ENCODE data around the gene RNF207.
"Not testable (repeated sequence)": the region's sequence is repeated elsewhere in the genome, so short reads cannot be mapped to it uniquely, and the experiment has no call there.

The RNF207 gene

DNA sequence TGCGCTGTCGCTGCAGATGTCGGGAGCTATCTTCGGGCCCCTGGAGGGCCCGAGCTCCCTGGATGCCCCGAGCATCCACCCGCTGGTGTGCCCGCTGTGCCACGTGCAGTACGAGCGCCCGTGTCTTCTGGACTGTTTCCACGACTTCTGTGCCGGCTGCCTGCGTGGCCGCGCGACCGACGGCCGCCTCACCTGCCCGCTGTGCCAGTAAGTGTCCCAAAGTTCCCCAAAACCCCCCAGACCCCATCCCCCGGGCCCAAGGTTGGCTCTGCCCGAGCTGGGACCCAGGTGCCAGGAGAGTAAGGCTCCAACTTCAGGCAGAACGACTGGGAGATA, 569 bp downstream of the RNF207 start:
- DNase-seq = no peak

DNA sequence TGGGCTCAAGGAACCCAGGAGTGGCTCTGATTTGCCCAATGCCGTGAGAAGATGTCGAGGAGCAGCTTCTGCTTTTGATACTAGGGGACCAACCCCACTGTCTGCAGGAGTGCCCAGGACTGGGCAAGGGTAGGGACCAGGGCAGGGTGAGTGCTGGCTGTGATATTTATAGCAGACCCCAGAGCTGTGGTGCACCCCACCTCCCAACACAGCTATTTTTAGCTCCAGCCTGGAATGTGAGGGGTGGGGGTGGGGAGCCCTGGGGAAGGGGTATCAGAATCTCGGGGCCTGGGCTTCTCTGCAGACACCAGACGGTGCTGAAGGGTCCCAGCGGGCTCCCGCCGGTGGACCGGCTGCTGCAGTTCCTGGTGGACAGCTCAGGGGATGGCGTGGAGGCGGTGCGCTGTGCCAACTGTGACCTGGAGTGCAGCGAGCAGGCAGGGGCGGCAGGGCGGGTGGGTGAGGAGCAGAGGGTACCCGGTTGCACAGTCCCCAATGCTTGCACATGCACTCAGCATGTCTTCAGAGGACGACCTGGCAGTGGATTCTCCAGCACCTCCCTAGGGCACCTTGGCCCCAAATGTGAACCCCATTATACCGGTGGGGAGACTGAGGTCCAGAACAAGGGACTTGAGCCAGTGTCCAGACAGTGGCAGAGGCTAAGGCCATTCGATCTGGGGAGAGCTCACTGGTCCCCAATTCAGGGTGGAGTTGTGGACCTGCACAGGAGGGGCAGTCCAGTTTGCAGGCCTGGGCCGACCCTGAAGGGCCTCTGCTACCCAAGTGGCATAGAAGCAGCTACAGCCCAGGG, 1.4 kb downstream of the RNF207 start:
- no peak for DNase-seq

DNA sequence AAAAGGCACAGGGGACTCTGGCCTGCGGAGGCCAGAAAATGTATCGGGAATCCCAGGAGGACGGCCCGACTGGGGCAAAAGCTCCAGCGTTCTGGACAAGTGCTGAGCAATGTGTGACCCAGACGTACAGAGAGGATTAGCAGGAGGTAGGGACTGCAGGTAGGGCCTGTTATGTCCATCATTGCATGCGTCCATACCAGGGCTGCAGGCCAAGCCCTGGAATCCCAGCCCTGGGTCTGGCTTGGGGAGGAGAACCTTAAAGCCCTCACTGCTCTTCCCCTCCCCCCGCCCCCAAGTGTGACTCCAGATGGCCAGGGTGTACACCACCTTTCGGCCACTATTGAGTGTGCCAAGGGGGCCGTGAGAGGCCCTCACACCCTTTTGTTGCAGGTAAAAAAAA, 2.0 kb downstream of the RNF207 start:
- no peak for DNase-seq

DNA sequence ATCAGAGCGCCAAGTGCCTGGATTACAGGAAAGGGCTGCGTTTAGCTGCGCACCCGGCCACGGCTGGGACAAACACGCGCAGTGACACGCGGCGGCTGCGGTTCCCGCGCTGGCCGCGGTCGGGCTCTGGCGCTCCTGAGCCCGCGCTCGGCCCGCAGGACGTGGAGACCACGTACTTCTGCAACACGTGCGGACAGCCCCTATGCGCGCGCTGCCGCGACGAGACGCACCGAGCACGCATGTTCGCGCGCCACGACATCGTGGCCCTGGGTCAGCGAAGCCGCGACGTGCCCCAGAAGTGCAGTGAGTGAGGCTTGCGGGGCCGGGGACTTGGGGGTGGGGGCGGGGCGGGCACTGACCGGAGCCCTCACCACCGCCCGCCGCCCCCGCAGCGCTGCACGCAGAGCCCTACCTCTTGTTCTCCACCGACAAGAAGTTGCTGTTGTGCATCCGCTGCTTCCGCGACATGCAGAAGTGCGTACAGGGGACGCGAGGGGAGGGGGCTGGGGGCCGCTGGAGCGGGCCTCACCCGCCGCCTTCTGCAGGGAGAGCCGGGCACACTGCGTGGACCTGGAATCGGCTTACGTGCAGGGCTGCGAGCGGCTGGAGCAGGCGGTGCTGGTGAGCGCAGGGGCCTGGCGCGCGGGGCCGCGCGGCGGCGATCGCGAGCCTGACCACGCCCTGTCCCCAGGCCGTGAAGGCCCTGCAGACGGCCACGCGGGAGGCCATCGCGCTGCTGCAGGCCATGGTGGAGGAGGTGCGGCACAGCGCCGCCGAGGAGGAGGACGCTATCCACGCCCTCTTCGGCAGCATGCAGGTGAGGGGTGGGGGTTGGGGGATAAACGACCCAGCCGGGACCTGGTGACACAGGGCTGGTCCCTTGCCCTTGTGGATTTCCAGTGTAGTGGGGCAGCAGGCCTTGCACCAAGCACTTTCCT, 3.1 kb downstream of the RNF207 start:
- peak; percentile 68 for DNase-seq

GRCh38 chr1:6209661-6210580, 4.0 kb downstream of the RNF207 start:
- no peak for DNase-seq

GRCh38 chr1:6210591-6211355, 4.9 kb downstream of the RNF207 start:
- DNase-seq = no peak

DNA sequence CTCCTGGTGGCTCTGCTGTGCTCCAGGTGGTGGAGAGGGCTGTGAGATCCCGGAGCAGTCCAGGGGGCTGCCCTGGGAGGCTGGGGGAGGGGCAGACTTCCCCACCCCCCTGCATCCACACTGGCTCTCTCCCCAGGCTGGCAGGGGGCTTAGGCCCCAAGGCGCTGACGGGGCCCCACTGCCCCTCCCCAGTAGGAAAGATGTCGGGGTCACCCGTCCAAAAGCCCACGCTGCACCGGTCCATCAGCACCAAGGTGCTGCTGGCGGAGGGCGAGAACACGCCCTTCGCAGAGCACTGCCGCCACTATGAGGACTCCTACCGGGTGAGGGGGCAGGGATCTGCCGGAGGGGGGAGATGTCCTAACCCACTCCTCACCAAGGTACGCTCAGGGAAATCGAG, 5.8 kb downstream of the RNF207 start:
- no peak for DNase-seq

GRCh38 chr1:6212193-6212959, 6.5 kb downstream of the RNF207 start:
- no peak for DNase-seq

DNA sequence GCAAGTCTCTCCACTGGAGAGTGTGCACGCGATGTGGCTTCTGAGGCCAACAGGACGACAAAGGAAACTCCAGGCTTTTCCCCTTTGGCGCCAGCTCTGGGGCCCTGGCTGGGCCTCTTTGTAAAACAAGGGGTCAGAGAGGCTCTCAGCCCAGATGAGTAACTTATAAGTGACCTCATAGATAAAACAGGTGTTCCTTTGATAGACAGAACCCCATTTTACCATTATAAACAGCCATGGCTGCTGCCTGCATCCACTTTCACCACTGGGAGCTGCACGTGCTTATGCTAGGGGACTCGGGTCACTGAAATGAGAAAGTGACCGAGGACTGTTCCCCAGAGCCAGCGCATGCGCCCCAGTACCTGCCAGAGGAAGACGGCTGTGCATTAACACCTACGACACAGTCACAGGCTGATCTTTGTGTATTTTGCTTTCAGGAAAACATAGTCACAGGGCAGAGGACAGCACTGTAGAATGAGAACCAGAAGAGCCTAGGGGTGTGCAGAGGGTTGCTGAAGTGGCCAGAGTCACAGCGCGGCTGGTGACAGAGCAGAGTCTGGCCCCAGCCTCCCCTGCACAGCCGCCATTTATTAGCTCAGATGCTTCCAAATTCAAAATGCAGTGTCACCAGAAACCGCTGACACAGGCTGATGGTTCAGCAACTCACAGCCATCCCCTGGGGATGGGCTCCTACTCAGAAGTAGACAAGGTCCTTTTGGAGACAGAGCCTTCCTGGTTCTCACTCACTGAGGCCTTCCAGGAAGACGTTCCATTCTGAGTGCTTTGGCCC, 12.7 kb downstream of the RNF207 start:
- no peak for DNase-seq

DNA sequence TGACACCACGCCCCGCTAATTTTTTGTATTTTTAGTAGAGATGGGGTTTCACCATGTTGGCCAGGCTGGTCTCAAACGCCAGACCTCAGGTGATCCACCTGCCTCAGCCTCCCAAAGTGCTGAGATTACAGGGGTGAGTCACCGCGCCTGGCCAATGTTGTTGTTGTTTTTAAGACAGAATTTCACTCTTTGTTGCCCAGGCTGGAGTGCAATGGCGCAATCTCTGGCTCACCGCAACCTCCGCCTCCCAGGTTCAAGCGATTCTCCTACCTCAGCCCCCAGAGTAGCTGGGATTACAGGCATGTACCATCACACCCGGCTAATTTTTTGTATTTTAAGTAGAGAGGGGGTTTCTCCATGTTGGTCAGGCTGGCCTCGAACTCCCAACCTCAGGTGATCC, 13.7 kb downstream of the RNF207 start:
- not testable (repeated sequence) for DNase-seq

DNA sequence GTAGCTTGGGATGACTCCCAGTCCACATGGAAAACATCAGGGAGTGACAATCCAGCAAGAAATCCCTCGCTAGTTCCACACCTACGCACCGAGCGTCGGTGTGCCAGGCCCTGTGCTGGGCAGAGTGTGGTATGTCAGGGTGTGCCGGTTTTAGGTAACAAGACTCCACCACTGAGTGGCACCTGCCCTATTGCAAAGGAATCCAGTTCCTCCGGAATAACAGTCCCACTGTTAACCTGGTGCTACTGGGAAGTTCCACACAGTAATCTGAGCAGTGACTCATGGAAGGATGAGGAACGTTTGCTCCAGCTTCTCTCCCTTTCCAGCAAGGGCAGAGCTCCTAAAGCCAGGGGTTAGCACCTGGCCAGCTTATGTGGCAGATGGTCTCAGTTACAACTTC, 14.3 kb downstream of the RNF207 start:
- DNase-seq = no peak

DNA sequence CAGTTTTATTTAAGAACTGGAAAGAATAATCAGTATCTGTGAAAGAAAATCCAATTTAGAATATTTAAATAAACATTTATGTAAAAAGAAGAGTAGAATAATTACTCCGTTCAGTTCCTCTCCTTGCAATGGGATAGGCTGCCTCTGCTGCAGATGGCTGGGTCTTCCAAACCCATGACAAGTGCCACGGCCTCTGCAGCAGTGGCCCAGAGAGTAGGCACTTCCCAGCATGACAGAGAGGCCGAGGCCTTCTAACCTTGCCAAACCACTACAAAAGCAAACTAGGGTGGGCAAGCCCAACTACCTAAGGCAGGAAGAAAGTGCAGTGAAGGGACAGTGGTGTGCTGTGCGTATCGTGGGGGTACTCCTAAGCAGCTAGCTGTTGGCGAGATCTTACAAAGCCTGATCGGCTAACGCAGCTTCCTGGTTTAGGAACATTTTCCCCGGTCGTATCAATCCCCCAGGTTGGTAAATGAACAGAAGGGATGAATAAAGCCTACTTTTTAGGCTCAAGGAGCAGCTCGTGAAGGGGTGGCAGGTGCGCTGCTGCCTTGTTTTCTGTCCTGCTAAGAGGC, 15.4 kb downstream of the RNF207 start:
- DNase-seq = no peak

- no peak for DNase-seq
These were observed 16.7 kb downstream of the RNF207 start for GRCh38 chr1:6222636-6223035.

- DNase-seq = no peak
These were observed 17.7 kb downstream of the RNF207 start for GRCh38 chr1:6223617-6224016.

DNA sequence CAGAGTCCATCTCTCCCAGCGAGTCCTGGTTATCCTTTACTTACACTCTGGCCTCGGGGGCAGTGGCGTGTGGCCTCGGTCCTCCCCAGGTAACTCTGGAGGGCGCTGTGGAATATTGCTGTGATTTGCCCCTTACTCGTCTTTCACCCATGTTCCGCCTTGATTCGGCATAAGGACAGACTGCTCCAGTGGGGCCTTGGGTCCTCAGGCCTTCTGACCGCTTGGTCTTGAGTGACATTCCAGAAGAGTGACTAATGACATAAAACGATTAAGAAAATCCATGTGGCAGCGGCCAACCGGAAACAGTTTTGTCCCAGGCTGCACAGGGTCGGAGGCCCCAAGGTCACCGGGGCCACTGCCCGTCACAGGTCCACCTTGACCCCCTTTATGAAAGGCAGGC, 18.8 kb downstream of the RNF207 start:
- no peak for DNase-seq

- DNase-seq = no peak
These were observed 19.7 kb downstream of the RNF207 start for GRCh38 chr1:6225651-6226050.

DNA sequence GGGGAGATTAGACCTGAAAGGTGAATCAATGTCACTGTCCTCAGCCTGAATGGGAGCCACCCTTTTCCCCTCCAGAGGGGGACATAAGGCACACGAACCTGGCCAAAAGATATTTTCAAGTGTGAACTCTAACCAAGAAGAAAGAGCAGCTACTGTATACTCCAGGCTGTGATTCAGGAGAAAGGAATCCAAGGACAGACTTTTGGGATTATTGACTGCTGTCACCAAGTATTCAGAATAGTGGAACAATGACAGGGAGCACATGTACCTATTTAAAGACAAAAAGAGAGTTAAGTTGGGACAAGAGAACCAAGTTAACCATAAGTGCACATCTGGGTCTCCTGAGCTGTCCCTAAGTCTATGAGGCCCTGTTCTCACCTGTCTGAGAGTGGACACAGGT, 27.5 kb downstream of the RNF207 start:
- no peak for DNase-seq

DNA sequence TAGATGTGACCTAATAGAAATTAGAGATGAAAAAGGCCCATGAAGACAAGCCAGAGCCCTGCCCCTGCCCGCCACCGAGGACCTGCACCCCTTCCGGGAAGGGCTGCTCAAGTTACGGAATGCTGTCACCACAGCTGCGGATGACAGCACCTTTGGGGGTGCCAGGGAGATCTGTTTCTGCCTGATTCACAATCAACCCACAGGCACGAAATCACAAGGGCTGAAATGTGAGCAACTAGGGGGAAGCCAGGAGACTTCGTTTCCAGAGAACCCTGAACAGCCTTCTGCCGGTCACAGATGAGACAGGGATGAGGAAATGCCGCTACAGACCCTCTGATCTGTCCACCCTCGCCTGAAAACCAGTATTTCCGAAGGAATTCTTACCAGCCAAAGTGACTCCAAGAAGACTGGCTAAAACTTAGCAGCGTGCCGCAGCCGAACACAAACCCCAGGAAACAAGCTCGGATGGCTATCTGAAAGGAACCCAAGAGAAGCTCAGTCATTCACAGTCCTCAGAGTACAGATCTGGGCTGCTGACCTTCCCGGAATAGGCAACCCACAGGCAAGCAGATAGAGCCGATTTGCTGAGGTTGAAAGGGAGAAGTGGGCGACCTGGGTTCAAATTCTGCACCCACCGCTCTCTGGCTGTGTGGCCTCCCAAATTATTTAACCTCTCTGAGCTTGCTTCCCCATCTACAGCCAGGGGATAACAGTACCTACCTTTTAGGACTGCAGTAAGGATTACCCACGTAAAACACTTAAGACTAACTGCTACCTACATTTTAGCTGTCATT, 28.8 kb downstream of the RNF207 start:
- DNase-seq = no peak

- no peak for DNase-seq
These were observed 29.4 kb downstream of the RNF207 start for GRCh38 chr1:6235296-6235677.
